ENCODE measurements around the gene DNAJC1.

DNA sequence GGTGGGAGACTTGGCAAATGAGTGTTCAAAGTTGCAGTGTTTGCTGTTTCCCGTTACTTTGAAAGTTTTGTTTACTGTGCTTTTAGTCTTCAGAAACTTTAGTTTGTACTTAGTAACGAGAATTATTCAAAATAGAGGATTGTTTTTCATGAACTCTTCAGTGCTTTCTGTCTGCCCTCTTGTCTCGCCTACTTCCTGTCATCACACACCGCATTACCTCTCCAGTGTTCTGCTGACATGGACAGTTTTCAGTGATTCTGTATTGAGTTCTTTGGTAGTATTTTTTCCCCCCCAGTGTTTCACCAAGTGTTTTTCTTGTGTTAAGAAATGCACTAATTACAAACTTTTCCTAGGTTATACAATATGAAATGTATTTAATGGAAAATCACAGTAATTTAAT is 262.5 kb downstream of the DNAJC1 start:
- TF ChIP-seq, protein P1, sequence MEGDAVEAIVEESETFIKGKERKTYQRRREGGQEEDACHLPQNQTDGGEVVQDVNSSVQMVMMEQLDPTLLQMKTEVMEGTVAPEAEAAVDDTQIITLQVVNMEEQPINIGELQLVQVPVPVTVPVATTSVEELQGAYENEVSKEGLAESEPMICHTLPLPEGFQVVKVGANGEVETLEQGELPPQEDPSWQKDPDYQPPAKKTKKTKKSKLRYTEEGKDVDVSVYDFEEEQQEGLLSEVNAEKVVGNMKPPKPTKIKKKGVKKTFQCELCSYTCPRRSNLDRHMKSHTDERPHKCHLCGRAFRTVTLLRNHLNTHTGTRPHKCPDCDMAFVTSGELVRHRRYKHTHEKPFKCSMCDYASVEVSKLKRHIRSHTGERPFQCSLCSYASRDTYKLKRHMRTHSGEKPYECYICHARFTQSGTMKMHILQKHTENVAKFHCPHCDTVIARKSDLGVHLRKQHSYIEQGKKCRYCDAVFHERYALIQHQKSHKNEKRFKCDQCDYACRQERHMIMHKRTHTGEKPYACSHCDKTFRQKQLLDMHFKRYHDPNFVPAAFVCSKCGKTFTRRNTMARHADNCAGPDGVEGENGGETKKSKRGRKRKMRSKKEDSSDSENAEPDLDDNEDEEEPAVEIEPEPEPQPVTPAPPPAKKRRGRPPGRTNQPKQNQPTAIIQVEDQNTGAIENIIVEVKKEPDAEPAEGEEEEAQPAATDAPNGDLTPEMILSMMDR (IDR thresholded peaks at IDR 0.05), result no peak
- TF ChIP-seq POLR2A (IDR thresholded peaks at IDR 0.05), result no peak
